Activated CD8-positive, alpha-beta memory T cell treated with anti-CD3 and anti-CD28 coated beads for 1 hour (primary cell): ENCODE results near the gene LMCD1.

ENCODE experiments used
- DNase-seq, 2 donors: peaks; one replicate each; pipeline ENCODE4 v3.0.0-alpha.2; 2020; ENCODE audit warnings: low read depth in 1 of 2; ENCODE audit errors: extremely low read depth in 1 of 2

LMCD1 gene

DNA sequence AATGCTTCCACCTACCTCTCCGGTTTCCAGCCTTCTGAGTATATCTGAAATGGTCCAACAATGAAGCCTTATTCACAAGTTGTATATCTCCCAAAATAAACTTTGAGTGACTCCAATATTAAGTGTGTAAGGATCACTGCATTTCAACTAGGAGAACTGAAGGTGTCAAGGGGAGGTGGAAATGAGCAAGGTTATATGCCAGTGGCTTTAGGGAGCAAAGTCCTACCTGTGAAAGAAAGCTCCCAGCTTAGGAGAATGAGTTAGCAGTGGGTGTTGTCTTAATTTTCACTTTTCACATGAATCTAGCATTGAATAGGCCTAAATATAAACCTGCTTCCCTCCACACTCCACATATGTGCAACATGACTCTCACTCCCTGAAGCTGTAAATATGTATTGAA is 29.0 kb downstream of the LMCD1 start:
- no peak for DNase-seq

DNA sequence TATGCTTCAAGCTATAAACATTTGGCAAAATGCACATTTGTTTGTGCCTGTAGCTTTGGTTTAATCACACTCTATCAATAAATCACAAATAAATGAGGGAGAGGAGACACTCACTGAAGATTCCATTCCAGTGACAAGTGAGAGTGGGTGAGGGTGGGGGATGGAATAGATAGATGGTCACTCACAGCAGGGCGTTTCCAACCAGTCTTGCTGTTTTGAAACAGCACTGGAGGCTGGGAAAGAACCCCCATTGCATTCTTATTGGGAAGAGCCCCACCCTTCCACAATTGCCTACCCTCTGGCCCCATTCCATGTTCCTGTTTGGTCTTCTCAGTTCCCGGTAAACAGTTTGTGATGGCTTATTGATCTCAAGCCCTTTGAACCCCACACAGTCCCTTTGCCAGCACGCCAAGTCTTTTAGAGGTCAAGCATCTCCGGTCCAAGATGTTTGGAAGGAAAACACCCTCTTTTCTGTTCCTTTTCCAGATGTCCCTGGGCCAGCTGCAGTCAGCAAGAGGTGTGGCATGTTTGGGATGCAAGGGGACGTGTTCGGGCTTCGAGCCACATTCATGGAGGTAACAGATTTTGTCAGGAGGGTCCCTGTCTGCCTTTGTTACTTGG is 30.7 kb downstream of the LMCD1 start:
- no peak for DNase-seq

DNA sequence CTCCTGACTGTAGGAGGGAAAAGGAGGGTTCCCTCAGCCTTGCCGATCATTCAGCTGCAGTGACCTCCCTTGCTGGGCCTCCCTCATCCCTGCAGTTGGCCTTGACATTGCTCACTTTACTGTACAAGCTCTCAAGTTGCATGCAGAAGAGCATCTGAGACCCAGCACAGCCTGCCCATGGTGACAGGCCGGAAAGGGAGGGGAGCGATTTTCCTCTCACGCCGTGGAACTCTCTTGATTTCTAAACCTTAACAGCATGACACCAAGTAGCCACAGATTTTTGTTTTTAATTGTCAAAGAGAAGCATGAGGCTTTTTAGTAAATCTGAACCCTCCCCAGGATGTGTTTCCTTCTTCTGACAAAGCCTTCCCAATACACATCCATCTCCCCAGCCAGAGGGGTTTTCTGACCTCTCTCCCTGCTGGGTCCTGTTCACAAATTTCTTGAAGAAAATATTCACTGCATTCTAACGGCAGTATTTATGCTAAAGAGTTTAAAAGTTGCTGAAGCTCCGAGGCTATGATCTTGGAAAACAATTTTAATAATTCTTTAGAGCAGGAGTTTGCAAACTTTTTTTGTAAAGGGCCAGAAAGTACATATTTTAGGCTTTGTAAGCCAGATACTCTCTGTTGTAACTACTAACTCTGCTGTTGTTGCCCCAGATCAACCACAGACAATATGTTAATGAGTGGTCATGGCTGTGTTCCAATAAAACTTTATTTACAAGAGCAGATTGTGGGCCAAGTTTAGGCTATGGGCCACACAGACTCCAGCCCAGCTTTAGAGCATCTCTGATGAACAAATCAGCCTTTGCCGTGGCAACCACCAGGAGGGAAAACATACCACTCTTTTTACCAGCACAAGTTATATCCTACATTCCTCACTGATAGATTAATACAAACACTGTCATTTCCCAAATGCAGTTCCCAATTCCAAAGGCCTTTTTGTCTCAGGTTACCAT is 34.8 kb downstream of the LMCD1 start:
- DNase-seq = no peak

DNA sequence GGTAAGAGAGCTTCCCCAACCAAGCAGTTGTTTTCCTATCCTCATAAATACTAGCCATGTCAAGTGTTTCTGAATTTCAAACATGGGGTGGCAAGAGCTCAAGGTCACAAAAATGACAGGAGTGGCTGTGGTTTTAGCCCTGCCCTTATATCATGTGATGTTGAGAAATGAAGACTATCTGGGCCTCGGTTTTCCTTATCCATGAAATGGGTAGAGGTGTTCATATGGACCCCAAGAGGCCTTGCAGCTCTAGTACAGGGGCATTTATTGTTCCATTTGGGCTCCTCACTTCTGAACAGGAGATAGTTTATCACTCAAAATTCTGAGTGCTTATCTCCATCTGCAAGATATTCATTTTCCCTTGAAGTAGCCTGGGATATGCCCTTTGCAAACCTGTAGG is 35.8 kb downstream of the LMCD1 start:
- DNase-seq = no peak

DNA sequence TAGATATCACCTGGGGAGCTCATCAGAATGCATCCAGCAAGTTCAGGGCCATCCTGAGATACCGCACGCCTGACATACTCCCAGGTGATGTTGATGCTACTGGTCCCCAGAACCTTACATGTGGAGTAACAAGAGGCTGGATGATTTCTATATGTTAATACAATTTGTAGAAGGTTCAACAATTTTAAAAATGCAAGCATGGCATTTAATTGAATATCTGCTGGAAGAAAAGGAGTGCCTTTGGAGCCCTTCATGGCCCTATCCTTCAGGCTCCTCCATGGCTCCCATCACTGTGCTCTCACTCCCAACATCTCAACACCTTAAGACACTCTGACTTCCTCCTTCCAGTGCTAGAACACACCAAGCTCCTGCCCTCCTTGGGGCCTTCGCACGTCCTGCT is 36.6 kb downstream of the LMCD1 start:
- no peak for DNase-seq

DNA sequence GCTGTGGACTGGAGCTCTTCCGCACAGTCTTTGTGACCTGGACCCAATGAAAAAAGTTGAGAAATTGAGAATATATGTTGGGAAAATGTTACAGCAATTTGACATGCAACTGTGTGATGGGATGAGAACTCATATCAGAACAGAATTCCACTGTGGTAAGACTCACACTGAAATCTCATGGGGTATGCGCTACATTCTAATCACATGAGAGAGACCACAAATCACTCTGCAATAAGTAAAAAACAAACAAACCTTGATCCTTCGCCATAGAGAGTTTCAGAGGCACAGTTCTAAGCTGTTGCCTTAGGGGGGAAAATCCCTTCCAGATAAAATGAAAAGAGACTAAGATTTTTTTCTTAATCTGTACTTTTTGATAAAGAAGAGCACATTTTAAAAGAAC is 37.3 kb downstream of the LMCD1 start:
- no peak for DNase-seq

DNA sequence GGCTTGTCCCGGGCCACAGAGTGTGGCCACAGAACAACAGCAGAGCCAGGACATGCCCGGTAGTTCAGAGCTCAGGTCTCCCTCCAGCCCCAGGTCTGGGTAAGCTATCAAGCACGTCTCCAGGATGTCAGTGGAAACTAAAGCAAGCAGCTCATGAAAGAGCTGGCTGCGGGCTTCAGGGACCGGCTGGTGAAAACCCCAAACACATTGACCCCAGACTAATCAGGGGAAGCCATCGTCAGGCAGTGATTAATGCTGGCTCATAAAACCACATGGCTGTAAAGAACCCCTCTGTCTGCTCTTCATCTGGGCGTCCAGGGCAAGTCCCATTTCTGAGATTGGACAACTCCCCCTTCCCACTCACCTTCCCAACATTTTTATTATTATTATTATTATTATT is 37.8 kb downstream of the LMCD1 start:
- DNase-seq = no peak

DNA sequence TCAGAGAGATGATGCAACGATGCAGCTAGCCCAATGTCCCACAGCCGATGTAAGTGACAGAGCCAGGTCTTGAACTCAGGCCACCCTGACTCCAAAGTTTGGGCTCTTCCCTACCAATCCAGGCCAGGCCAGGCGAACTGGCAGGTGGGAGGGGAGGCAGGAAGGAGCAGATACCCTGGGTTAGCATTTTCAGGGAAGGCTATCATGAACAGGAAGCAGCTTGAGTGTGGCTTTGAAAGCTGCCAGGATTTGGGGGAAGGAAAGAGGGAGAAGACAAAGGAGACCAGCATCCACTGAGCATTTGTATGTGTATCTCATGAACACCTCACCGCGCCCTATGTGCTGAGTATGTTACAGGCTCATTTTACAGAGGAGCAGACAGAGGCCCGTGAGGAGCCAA is 38.8 kb downstream of the LMCD1 start:
- DNase-seq = no peak

DNA sequence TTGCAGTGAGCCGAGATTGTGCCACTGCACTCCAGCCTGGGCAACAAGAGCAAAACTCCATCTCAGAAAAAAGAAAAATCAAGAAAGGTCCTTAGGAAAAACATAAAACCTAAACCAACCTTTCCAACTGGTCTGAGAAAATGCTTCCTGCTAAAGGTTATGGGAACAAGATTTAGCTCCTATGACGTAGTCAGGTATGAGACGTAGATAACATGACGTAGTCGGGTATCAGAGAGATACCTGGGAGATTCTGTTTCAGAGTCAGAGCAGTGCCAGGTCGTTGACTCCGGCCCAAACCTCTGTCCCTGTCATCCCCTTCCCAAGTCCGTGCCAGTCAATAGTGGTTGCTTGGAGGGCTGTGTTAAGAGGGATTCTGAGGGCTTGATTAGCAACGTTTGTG is 39.9 kb downstream of the LMCD1 start:
- no peak for DNase-seq

DNA sequence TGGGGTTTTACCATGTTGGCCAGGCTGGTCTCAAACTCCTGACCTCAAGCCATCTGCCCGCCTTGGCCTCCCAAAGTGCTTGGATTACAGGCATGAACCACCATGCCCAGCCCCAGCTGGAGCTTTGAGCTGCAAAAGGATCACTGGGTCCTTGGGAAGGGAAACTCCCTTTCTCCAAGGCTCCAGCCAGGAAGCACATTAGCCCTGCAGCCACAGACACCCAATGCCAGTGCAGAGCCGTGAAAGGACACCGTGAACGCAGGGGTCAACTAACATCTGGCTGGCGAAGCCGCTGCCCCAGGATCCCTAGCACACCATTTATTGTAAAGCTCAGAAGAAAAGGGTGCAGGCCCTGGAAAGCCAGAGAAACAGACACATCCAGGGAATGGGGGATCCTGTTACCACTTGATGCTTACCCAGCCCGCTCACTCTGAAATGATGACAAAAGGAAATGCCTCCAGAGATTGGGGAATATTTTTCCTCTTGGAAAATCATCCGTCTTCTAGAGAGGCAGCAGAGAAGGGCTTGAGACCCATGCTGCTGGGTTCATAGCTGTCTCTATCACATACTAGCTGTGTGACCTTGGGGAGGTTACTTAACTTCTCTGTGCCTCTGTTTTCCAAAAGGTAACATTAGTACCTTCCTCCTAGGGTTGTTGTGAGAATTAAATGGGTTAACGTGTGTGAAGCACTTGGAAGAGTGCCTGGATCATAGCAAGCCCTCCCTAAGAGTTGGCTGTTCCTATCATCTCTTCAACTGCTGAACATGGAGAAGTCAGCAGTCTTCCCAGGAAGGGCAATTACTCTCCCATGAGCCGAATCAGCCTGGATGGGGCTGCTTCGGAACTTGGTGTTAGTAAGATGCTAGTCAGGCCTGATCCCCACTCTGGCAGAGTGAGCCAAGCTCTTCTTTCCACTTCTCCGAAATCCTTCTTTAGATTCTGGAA is 40.8 kb downstream of the LMCD1 start:
- no peak for DNase-seq

DNA sequence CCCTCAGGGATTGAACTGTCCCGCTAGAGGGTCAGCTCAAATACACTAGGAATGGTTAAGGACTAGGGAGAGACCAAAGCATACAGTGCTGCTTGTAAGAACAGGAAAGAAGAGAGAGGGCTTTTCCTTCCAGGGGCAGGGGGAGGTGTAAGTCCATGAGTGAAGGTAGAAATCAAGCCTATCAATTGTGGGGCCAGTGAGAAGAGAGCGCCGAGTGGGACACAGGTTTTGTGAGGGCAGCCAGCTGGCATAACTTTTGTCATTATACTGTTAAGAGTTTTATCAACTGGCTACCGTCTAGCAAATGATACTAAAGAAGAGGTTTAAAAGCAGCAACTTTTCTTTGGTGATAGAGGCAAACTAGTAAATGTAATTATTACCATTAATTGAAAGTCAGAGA is 45.0 kb downstream of the LMCD1 start:
- DNase-seq = no peak

DNA sequence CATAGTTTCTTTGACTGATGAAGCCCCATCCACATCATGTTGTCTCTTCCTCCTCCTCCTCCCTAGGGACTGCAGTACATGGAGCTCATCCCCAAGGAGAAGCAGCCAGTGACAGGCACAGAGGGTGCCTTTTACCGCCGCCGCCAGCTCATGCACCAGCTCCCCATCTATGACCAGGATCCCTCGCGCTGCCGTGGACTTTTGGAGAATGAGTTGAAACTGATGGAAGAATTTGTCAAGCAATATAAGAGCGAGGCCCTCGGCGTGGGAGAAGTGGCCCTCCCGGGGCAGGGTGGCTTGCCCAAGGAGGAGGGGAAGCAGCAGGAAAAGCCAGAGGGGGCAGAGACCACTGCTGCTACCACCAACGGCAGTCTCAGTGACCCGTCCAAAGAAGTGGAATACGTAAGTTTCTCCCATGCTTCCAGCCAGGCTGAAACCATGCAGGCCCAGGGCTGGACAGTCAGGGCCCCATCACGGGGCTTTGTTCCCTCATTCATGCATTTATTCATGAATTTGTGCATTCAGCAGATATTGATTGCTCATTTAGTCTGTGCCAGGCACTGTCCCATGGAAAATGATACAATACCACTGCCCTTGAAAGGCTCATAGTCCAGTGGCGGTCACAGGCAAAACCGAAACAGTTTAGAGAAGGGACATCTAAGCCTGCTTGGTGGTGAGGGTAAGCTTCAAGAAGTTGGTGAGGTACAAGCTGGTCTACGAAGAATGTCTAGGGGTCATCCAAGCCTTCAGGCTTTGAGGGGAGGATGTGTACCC is 47.1 kb downstream of the LMCD1 start:
- DNase-seq = no peak

DNA sequence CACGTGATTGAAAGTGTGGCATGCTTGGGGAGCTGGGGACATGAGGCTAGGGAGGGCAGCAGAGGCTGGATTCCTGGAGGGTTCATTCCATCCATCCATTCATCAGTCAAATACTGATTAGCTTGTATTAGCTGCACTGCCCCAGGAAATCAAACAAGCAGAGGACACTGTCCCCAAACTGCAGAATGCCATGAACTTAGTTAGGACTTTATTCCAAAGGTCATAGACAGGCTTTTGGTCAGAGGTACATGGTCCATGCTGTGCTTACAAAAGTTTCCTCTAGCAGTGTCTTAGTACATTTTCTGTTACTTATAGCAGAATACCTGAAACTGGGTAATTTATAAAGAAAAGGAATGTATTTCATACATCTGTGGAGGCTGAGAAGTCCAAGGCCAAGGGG is 47.7 kb downstream of the LMCD1 start:
- no peak for DNase-seq

DNA sequence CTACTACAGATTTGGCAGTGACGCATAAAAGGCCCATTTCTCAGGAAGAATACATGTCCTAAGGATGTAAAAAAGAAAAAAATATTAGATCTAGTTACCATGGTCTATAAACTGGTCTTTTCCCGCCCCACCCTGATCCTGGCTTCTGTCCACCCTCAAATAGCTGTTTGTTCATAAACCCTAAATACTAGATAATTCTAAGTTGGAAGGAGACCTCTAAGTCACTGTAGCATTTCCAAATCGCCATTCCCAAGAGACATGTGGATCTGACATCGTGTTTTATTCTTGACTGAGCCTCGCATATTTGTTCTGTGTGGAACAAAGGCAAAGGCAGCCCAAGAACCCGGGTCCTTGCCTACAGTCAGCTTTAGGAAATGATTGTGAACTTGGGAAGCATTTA is 49.0 kb downstream of the LMCD1 start:
- no peak for DNase-seq

DNA sequence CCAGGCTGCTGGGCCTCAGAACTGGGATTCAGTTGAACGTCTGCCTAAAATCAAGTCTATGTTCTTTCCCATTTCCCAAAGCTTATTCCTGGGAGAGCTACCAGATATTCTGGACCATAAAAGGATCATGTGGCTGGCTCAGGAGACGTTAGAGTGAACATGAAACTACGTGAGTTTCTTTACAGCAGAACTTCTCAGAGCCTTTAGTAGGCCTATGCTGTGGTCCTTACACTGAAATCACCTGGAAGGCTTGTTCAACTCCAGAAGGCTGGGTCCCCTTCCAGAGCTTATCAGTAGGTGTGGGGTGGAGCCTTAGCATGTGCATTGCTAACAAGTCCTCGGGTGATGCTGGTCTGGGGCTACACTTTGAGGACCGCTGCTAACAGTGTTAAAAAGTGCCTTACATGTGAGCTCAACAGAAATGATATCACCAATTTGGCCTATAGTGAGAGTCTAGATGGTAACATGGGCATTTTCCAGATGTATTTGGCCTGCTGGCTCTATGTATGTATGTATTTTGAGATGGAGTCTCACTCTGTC is 50.7 kb downstream of the LMCD1 start:
- DNase-seq = no peak

DNA sequence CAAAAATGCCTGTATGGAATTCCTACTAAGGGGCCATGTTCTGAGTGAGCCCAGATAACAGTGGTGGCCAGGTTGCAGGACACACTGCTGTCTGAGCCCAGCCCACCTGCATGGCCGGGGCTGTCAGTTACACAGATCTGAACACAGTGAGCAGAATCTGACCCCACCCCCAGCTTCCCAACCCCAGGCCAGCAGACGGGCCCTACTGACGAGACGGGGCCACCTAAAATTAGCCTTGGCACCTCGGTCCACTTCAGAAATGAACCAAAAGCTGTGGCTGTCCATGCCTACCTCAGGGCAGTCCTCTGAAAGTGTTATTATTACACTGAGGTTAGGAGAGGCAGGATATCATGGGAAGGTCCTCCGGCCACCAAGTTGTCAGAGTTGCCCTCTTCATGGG is 51.8 kb downstream of the LMCD1 start:
- no peak for DNase-seq

DNA sequence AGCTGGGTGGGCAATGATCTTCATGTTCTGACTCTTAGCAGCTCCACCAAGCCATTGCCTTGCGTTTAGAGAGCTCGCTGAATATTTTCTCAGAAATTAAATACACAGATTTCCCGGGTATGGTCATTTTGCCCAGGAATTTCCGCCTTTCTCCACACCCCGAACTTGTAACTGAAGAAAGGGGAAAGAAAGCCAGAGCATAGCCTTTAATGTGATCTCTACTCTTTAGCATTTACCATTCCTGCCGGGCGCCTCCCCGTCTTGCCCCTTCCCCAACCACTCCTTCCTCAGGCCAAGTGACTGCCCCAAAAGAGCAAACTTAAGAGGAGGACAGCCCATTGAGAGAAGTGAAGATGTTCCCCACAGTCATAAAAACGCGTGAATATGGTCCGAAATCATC is 53.1 kb downstream of the LMCD1 start:
- no peak for DNase-seq

DNA sequence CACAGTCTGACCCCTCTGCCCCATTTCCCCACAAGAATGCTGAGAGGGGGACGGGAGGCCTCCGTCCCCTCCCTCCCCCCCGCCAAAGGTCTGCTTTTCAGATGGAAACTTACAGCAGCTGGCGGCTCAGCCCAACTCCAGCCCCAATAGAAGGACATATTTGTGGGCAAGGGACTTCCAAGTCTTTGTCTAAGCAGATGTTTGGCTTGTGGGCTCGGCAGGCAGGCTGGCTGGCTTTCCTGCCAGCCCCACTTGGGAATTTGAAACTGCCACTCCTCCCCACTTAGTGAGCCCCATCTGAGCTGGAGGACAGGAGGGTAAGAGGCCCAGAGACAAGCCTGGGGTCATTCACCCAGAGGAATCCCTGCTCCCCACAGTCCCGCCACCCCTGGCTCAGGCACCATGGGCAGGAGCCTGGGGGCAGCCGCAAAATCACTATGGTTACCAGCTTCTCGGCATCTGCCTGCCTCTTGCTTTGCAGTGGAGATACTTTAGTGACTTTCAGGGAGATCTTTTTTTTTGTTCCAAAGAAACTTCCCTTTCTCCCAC is 53.6 kb downstream of the LMCD1 start:
- DNase-seq = no peak

DNA sequence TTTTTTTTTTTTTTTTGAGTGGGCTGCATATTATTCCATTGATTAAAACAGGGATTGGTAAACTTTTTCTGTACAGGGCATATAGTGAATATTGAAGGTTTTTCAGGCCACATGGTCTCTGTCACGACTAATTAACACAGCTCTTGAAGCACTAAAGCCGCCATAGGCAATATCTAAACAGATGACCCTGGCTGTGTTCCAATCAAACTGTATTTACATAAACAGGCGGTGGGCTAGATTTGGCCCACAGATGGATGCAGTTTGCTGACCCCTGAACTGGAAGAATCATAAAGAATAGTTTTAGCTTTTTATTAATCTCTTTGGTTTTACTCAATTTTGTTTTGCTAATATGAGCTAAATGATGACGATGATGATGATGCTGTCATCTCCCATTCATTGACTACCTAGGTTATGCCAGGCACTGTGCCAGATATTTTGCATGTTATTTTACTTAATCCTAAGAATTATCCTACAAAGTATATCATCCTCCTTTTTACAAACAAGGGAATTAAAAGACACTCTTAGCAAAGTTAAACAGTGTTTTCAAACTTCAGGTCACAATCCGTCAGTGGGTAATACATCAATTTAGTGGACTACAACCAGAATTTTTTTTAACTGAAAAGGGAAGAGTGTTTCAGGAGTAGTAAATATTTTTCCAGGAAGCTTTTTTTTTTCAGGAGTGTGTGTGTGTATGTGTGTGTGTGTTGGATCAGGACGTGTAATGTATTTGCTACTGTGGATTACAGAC is 54.3 kb downstream of the LMCD1 start:
- DNase-seq = no peak
